DND-41 (cell line): Measurements from ENCODE around the gene PTPRN2.

Experiments
- ATAC-seq: fragments of 200-7000 bp; cut with Tn5 transposase; 3 replicates; pipeline ENCODE4 v1.9.1; 2021; ENCODE audit warnings: low read depth; ENCODE audit not compliant: insufficient read depth
- DNase-seq: peaks from one replicate; pipeline ENCODE4 v3.0.0-alpha.2; 2020
- H2AFZ ChIP-seq: 2 replicates; pipeline ENCODE4 v1.6.0; 2012; ENCODE audit warnings: low read depth, low read length
- H3K27ac ChIP-seq: 2 replicates; pipeline ENCODE4 v1.5.1; 2012; ENCODE audit warnings: low read length, inconsistent platforms
- H3K27me3 ChIP-seq: fragments of 200-600 bp; sonication (generic); 2 replicates; pipeline ENCODE4 v1.6.0; 2012; ENCODE audit warnings: low read length, mild to moderate bottlenecking, inconsistent platforms; ENCODE audit not compliant: insufficient read depth, poor library complexity
- H3K36me3 ChIP-seq: 2 replicates; pipeline ENCODE4 v1.5.1; 2012; ENCODE audit warnings: low read length, inconsistent platforms; ENCODE audit not compliant: insufficient read depth
- H3K4me1 ChIP-seq: 2 replicates; pipeline ENCODE4 v1.5.1; 2012; ENCODE audit warnings: mild to moderate bottlenecking, low read length; ENCODE audit not compliant: insufficient read depth
- H3K4me2 ChIP-seq: 2 replicates; pipeline ENCODE4 v1.6.0; 2012; ENCODE audit warnings: mild to moderate bottlenecking, moderate library complexity, low read length, inconsistent platforms; ENCODE audit not compliant: insufficient read depth
- H3K4me3 ChIP-seq, 2 experiments: fragments of 200-600 bp in 1 of 2; shearing (Covaris generic) in 1 of 2; 2 replicates each; pipeline ENCODE4 v1.5.1; 2012 to 2016; ENCODE audit warnings: inconsistent platforms in 2 of 2, low read length in 2 of 2, mild to moderate bottlenecking in 2 of 2, low read depth in 1 of 2, moderate library complexity in 1 of 2
- H3K79me2 ChIP-seq: 2 replicates; pipeline ENCODE4 v1.6.0; 2012; ENCODE audit warnings: low read length, inconsistent platforms; ENCODE audit not compliant: insufficient read depth
- H3K9ac ChIP-seq: 2 replicates; pipeline ENCODE4 v1.6.0; 2012; ENCODE audit warnings: low read depth, mild to moderate bottlenecking, inconsistent platforms, low read length, moderate library complexity
- H3K9me3 ChIP-seq: 2 replicates; pipeline ENCODE4 v1.5.1; 2012; ENCODE audit warnings: low read length, moderate library complexity, mild to moderate bottlenecking, inconsistent platforms; ENCODE audit not compliant: insufficient read depth, severe bottlenecking
- H4K20me1 ChIP-seq: 2 replicates; pipeline ENCODE4 v1.6.0; 2012; ENCODE audit warnings: low read length; ENCODE audit not compliant: insufficient read depth
- CTCF ChIP-seq: IDR thresholded peaks from 2 replicates; pipeline ENCODE4 v1.5.1; 2012; ENCODE audit warnings: borderline replicate concordance, low read length, moderate library complexity, mild to moderate bottlenecking; ENCODE audit not compliant: poor library complexity, severe bottlenecking; ENCODE audit errors: extremely low read depth
- EZH2 ChIP-seq: IDR thresholded peaks from 3 replicates; pipeline ENCODE4 v1.6.1; 2012; ENCODE audit warnings: borderline replicate concordance, low read depth, mild to moderate bottlenecking, moderate library complexity, low read length, inconsistent platforms; ENCODE audit not compliant: severe bottlenecking

PTPRN2 gene

GRCh38 chr7:157574120-157574825 is 1013.4 kb downstream of the PTPRN2 start:
- no peak overlapping the region for H2AFZ ChIP-seq
- H3K9ac ChIP-seq, result no peak overlapping the region
- H3K4me1 ChIP-seq, result no peaks in the 10 kb centered on the region
- H3K4me2 ChIP-seq, result no peak overlapping the region
- no peak for ATAC-seq
- peaks cover 95% of the 10 kb centered on the region for H3K36me3 ChIP-seq
- H3K79me2 ChIP-seq, result no peaks in the 10 kb centered on the region
- TF ChIP-seq EZH2 (no peak), CTCF (no peak)
- no peaks in the 10 kb centered on the region for H3K9me3 ChIP-seq
- H3K4me3 ChIP-seq, result no peak overlapping the region
- no peak overlapping the region for H3K27ac ChIP-seq
- DNase-seq, result no peak
- no peaks in the 10 kb centered on the region for H3K27me3 ChIP-seq
- no peaks in the 10 kb centered on the region for H4K20me1 ChIP-seq

- Histone ChIP-seq H3K4me1 (no peaks in the 10 kb centered on the region), H3K36me3 (peaks cover 97% of the 10 kb centered on the region), H3K79me2 (no peaks in the 10 kb centered on the region), H3K9me3 (no peaks in the 10 kb centered on the region), H3K27ac (no peak overlapping the region), H2AFZ (no peak overlapping the region), H4K20me1 (no peaks in the 10 kb centered on the region), H3K4me3 (no peak overlapping the region), H3K9ac (no peak overlapping the region), H3K4me2 (no peak overlapping the region), H3K27me3 (no peaks in the 10 kb centered on the region)
- no peak for DNase-seq
- TF ChIP-seq EZH2 (no peak), CTCF (no peak)
- no peak for ATAC-seq
These were observed 1014.4 kb downstream of the PTPRN2 start for GRCh38 chr7:157573244-157573643.

- Histone ChIP-seq H3K36me3 (peaks cover 97% of the 10 kb centered on the region), H3K4me3 (no peak overlapping the region), H3K79me2 (no peaks in the 10 kb centered on the region), H3K4me1 (no peaks in the 10 kb centered on the region), H3K4me2 (no peak overlapping the region), H3K27ac (no peak overlapping the region), H3K27me3 (no peaks in the 10 kb centered on the region), H3K9me3 (no peaks in the 10 kb centered on the region), H3K9ac (no peak overlapping the region), H2AFZ (no peak overlapping the region), H4K20me1 (no peaks in the 10 kb centered on the region)
- DNase-seq (no peak), ATAC-seq (no peak)
- no peak for TF ChIP-seq CTCF
- no peak for TF ChIP-seq EZH2
These were observed 1015.0 kb downstream of the PTPRN2 start for GRCh38 chr7:157572622-157573021.
